BLaER1 treated with 17β-estradiol and CSF1 and Interleukin-3, amounts not matched to agents 10 nM and 100 nM (cell line): ENCODE measurements around the gene TMEM131.

Experiments used
- H3K27ac ChIP-seq, 11 experiments: shearing (Covaris generic); formaldehyde crosslinking; 2 replicates each; pipeline ENCODE4 v1.8.1; 2022
- H3K27me3 ChIP-seq, 11 experiments: shearing (Covaris generic); formaldehyde crosslinking; 2 replicates each; pipeline ENCODE4 v1.8.1; 2022
- H3K36me3 ChIP-seq, 11 experiments: shearing (Covaris generic); formaldehyde crosslinking; 2 replicates each; pipeline ENCODE4 v1.8.1; 2022
- H3K4me1 ChIP-seq, 10 experiments: shearing (Covaris generic); formaldehyde crosslinking; 2 replicates each; pipeline ENCODE4 v1.8.1; 2022
- H3K4me2 ChIP-seq, 11 experiments: shearing (Covaris generic); formaldehyde crosslinking; 2 replicates each; pipeline ENCODE4 v1.8.1; 2022
- H3K4me3 ChIP-seq, 10 experiments: shearing (Covaris generic); formaldehyde crosslinking; 2 replicates each; pipeline ENCODE4 v1.8.1; 2022
- H3K9ac ChIP-seq, 11 experiments: shearing (Covaris generic); formaldehyde crosslinking; 2 replicates each; pipeline ENCODE4 v1.8.1; 2022
- H3K9me3 ChIP-seq, 11 experiments: shearing (Covaris generic); formaldehyde crosslinking; replicated peaks in 1 of 11; 2 replicates each; pipeline ENCODE4 v1.8.1; 2022
- H4K20me1 ChIP-seq, 11 experiments: shearing (Covaris generic); formaldehyde crosslinking; 2 replicates each; pipeline ENCODE4 v1.8.1; 2022
- Cebpa-rat ChIP-seq, 11 experiments: shearing (Covaris generic); IDR thresholded peaks; 2 replicates each; pipeline ENCODE4 v1.8.1; 2022

Gene TMEM131

GRCh38 chr2:98036349-98037000 is 40.7 kb upstream of the TMEM131 start:
- no peak overlapping the region for H3K27ac ChIP-seq

DNA sequence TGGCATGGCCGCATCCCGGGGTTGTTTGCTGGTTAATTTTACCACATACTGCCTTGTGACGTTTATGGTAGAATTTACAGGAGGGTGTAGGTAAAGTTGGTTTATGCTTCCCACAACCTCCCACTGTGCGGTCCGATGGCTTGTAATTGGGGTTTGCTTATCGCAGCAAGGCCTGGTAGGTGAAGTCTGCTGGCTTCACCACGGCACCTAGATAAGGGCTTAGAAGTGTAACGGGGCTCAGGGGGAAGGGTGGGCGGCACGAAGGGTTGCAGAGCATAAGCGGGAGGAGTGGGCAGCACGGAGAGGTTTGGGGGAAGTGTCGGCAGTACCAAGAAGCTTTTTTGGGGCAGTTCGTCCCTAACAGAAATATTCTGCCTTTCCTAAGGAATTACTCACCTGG is 39.0 kb upstream of the TMEM131 start:
- Histone ChIP-seq H3K9ac (no peak overlapping the region), H3K36me3 (no peaks in the 10 kb centered on the region), H3K9me3 (no peaks in the 10 kb centered on the region), H3K27me3 (peaks cover 0 to 97% (median 0%) of the 10 kb centered on the region in 11 experiments; a peak in 7 of 22 replicates), H3K27ac (no peak overlapping the region), H3K4me1 (peaks cover 0 to 13% (median 8%) of the 10 kb centered on the region in 10 experiments; a peak in 10 of 20 replicates), H4K20me1 (peaks cover 0 to 34% (median 0%) of the 10 kb centered on the region in 11 experiments; a peak in 3 of 22 replicates), H3K4me2 (no peak overlapping the region), H3K4me3 (no peak overlapping the region)
- TF ChIP-seq Cebpa-rat (IDR thresholded peaks at IDR 0.05): no peak

More at GRCh38 chr2:98036349-98037000, 40.7 kb upstream of the TMEM131 start:
- peaks cover 0 to 14% (median 9%) of the 10 kb centered on the region in 10 experiments; a peak in 10 of 20 replicates for H3K4me1 ChIP-seq
- no peaks in the 10 kb centered on the region for H3K36me3 ChIP-seq
- no peak overlapping the region for H3K4me2 ChIP-seq
- H4K20me1 ChIP-seq: peaks cover 0 to 36% (median 0%) of the 10 kb centered on the region in 11 experiments; a peak in 3 of 22 replicates
- H3K9me3 ChIP-seq: peaks cover 0 to 5% (median 0%) of the 10 kb centered on the region in 11 experiments; a peak in 1 of 22 replicates
- peaks cover 0 to 97% (median 0%) of the 10 kb centered on the region in 11 experiments; a peak in 7 of 22 replicates for H3K27me3 ChIP-seq
- no peak overlapping the region for H3K9ac ChIP-seq
- no peak for TF ChIP-seq Cebpa-rat (IDR thresholded peaks at IDR 0.05)
- H3K4me3 ChIP-seq: no peak overlapping the region

- no peak overlapping the region for H3K27ac ChIP-seq
- peaks cover 15 to 19% (median 17%) of the 10 kb centered on the region in 10 experiments for H3K4me1 ChIP-seq
Observed at GRCh38 chr2:98032086-98032485, 36.3 kb upstream of the TMEM131 start.

GRCh38 chr2:98029718-98030222 is 34.0 kb upstream of the TMEM131 start:
- Histone ChIP-seq H3K27ac (no peak overlapping the region), H3K9ac (no peak overlapping the region), H3K9me3 (no peaks in the 10 kb centered on the region), H3K4me3 (no peak overlapping the region), H3K27me3 (peaks cover 0 to 94% (median 0%) of the 10 kb centered on the region in 11 experiments; a peak in 7 of 22 replicates), H3K4me2 (no peak overlapping the region), H3K36me3 (no peaks in the 10 kb centered on the region), H4K20me1 (peaks cover 0 to 38% (median 0%) of the 10 kb centered on the region in 11 experiments; a peak in 7 of 22 replicates), H3K4me1 (peaks cover 29 to 38% (median 33%) of the 10 kb centered on the region in 10 experiments)
- no peak for TF ChIP-seq Cebpa-rat (IDR thresholded peaks at IDR 0.05)

More at GRCh38 chr2:98032086-98032485, 36.3 kb upstream of the TMEM131 start:
- H3K9ac ChIP-seq: no peak overlapping the region
- TF ChIP-seq Cebpa-rat (IDR thresholded peaks at IDR 0.05): no peak
- H4K20me1 ChIP-seq: peaks cover 0 to 35% (median 0%) of the 10 kb centered on the region in 11 experiments; a peak in 7 of 22 replicates
- H3K4me2 ChIP-seq: no peak overlapping the region
- no peaks in the 10 kb centered on the region for H3K36me3 ChIP-seq
- no peak overlapping the region for H3K4me3 ChIP-seq
- H3K9me3 ChIP-seq: no peaks in the 10 kb centered on the region
- peaks cover 0 to 96% (median 0%) of the 10 kb centered on the region in 11 experiments; a peak in 7 of 22 replicates for H3K27me3 ChIP-seq

- Histone ChIP-seq H4K20me1 (peaks cover 0 to 38% (median 0%) of the 10 kb centered on the region in 11 experiments; a peak in 7 of 22 replicates), H3K4me2 (peak overlapping the region in 6 of 11 experiments; percentile 76 to 90 (median 84); a peak in 8 of 22 replicates), H3K36me3 (no peaks in the 10 kb centered on the region), H3K9ac (no peak overlapping the region), H3K27me3 (peaks cover 0 to 87% (median 0%) of the 10 kb centered on the region in 11 experiments; a peak in 7 of 22 replicates), H3K27ac (no peak overlapping the region), H3K9me3 (no peaks in the 10 kb centered on the region), H3K4me1 (peaks cover 29 to 38% (median 33%) of the 10 kb centered on the region in 10 experiments), H3K4me3 (no peak overlapping the region)
- TF ChIP-seq Cebpa-rat (IDR thresholded peaks at IDR 0.05): no peak
Observed at GRCh38 chr2:98028931-98029717, 33.4 kb upstream of the TMEM131 start.

GRCh38 chr2:98028101-98028561 is 32.4 kb upstream of the TMEM131 start:
- peak overlapping the region in 5 of 11 experiments; percentile 65 to 80 (median 71); a peak in 8 of 22 replicates for H3K27ac ChIP-seq
- H3K36me3 ChIP-seq: no peaks in the 10 kb centered on the region
- 0 out of 20 replicates have a peak overlapping the region, but pooled peaks of 1 of the 10 experiments have one; percentile 1 for H3K4me3 ChIP-seq
- peaks cover 0 to 86% (median 0%) of the 10 kb centered on the region in 11 experiments; a peak in 7 of 22 replicates for H3K27me3 ChIP-seq
- H3K4me1 ChIP-seq: peaks cover 29 to 38% (median 33%) of the 10 kb centered on the region in 10 experiments
- H3K4me2 ChIP-seq: peak overlapping the region; percentile 72 to 90 (median 84)
- peaks cover 0 to 38% (median 0%) of the 10 kb centered on the region in 11 experiments; a peak in 7 of 22 replicates for H4K20me1 ChIP-seq
- H3K9ac ChIP-seq: peak overlapping the region in 4 of 11 experiments; percentile 3 to 57 (median 32); a peak in 3 of 22 replicates
- peaks cover 0 to 4% (median 0%) of the 10 kb centered on the region in 11 experiments; a peak in 3 of 22 replicates for H3K9me3 ChIP-seq
- TF ChIP-seq Cebpa-rat (IDR thresholded peaks at IDR 0.05): no peak

- peak overlapping the region; percentile 72 to 90 (median 84) for H3K4me2 ChIP-seq
- H3K27ac ChIP-seq: peak overlapping the region in 7 of 11 experiments; percentile 39 to 80 (median 71); a peak in 14 of 22 replicates
- H3K36me3 ChIP-seq: no peaks in the 10 kb centered on the region
- peaks cover 0 to 38% (median 0%) of the 10 kb centered on the region in 11 experiments; a peak in 7 of 22 replicates for H4K20me1 ChIP-seq
- H3K4me3 ChIP-seq: 0 out of 20 replicates have a peak overlapping the region, but pooled peaks of 1 of the 10 experiments have one; percentile 1
- H3K9me3 ChIP-seq: peaks cover 0 to 6% (median 0%) of the 10 kb centered on the region in 11 experiments; a peak in 3 of 22 replicates
- H3K27me3 ChIP-seq: peaks cover 0 to 86% (median 0%) of the 10 kb centered on the region in 11 experiments; a peak in 7 of 22 replicates
- H3K9ac ChIP-seq: peak overlapping the region in 6 of 11 experiments; percentile 3 to 57 (median 32); a peak in 7 of 22 replicates
- H3K4me1 ChIP-seq: peaks cover 29 to 38% (median 33%) of the 10 kb centered on the region in 10 experiments
- no peak for TF ChIP-seq Cebpa-rat (IDR thresholded peaks at IDR 0.05)
Observed at GRCh38 chr2:98027538-98027937, 31.8 kb upstream of the TMEM131 start.
